Ishikawa (cell line): ENCODE measurements around the gene PLCH1.

Source experiments
- CEBPB ChIP-seq: IDR thresholded peaks from 2 replicates; pipeline ENCODE4 v1.6.1; 2012
- CREB1 ChIP-seq: IDR thresholded peaks from 2 replicates; pipeline ENCODE4 v1.6.1; 2012; ENCODE audit warnings: low read depth
- EGR1 ChIP-seq: IDR thresholded peaks from 2 replicates; pipeline ENCODE4 v1.6.1; 2012
- EP300 ChIP-seq: IDR thresholded peaks from 2 replicates; pipeline ENCODE4 v1.6.1; 2012; ENCODE audit warnings: borderline replicate concordance
- FOXM1 ChIP-seq: IDR thresholded peaks from 2 replicates; pipeline ENCODE4 v1.6.1; 2012; ENCODE audit warnings: low read depth, borderline replicate concordance
- MAX ChIP-seq: IDR thresholded peaks from 2 replicates; pipeline ENCODE4 v1.6.1; 2012
- NFIC ChIP-seq: IDR thresholded peaks from 2 replicates; pipeline ENCODE4 v1.6.1; 2012
- RAD21 ChIP-seq: IDR thresholded peaks from 2 replicates; pipeline ENCODE4 v1.6.1; 2012; ENCODE audit warnings: low read depth
- REST ChIP-seq: IDR thresholded peaks from 2 replicates; pipeline ENCODE4 v1.6.1; 2012; ENCODE audit warnings: low read depth, mild to moderate bottlenecking
- TAF1 ChIP-seq: IDR thresholded peaks from 2 replicates; pipeline ENCODE4 v1.6.1; 2012; ENCODE audit warnings: low read depth, mild to moderate bottlenecking
- TCF12 ChIP-seq: IDR thresholded peaks from 2 replicates; pipeline ENCODE4 v1.6.1; 2012; ENCODE audit warnings: low read depth
- TEAD4 ChIP-seq: IDR thresholded peaks from 2 replicates; pipeline ENCODE4 v1.6.1; 2012
- USF1 ChIP-seq: IDR thresholded peaks from 2 replicates; pipeline ENCODE4 v1.6.1; 2012
- YY1 ChIP-seq: IDR thresholded peaks from 2 replicates; pipeline ENCODE4 v1.6.1; 2012; ENCODE audit warnings: low read depth
- ZBTB7A ChIP-seq: IDR thresholded peaks from 2 replicates; pipeline ENCODE4 v1.6.1; 2012; ENCODE audit warnings: low read depth

The PLCH1 gene

GRCh38 chr3:155369244-155369643 is 375.6 kb downstream of the PLCH1 start:
- no peak for TF ChIP-seq CEBPB
- TF ChIP-seq CREB1, result no peak
- TF ChIP-seq NFIC, result no peak
- TF ChIP-seq TAF1, result no peak
- TF ChIP-seq EGR1, result no peak
- TF ChIP-seq YY1, result no peak
- TF ChIP-seq MAX, result no peak
- no peak for TF ChIP-seq USF1
- TF ChIP-seq EP300, result no peak
- no peak for TF ChIP-seq TEAD4
- no peak for TF ChIP-seq ZBTB7A

GRCh38 chr3:155368786-155369185 is 376.1 kb downstream of the PLCH1 start:
- TF ChIP-seq MAX (no peak), NFIC (no peak), EGR1 (no peak), CEBPB (no peak), REST (no peak), TAF1 (no peak), EP300 (no peak), FOXM1 (no peak), USF1 (no peak), RAD21 (no peak), CREB1 (no peak), TCF12 (no peak), ZBTB7A (no peak), TEAD4 (no peak), YY1 (no peak)

GRCh38 chr3:155367506-155367905 is 377.4 kb downstream of the PLCH1 start:
- TF ChIP-seq YY1 (no peak), CEBPB (no peak), TEAD4 (no peak), EGR1 (no peak), FOXM1 (no peak), REST (no peak), MAX (no peak), RAD21 (no peak), CREB1 (no peak), TCF12 (no peak), EP300 (no peak), ZBTB7A (no peak), TAF1 (no peak), USF1 (no peak), NFIC (no peak)

- no peak for TF ChIP-seq MAX
Observed at GRCh38 chr3:155365178-155365783, 379.6 kb downstream of the PLCH1 start.

- TF ChIP-seq EGR1 (no peak), CREB1 (no peak), MAX (no peak), TAF1 (no peak), USF1 (no peak), RAD21 (no peak), REST (no peak), TCF12 (no peak), YY1 (no peak), FOXM1 (no peak), NFIC (no peak), EP300 (no peak), TEAD4 (no peak), ZBTB7A (no peak), CEBPB (no peak)
Observed at GRCh38 chr3:155364492-155364891, 380.4 kb downstream of the PLCH1 start.
